ENCODE measurements around the gene NPHP1.
"Not testable (repeated sequence)": the region's sequence is repeated elsewhere in the genome, so short reads cannot be mapped to it uniquely, and the experiment has no call there.

NPHP1 gene

GRCh38 chr2:110126086-110126773, 78.6 kb downstream of the NPHP1 start:
- no peak for DNase-seq

- DNase-seq: no peak
Observed at GRCh38 chr2:110124939-110125691, 79.7 kb downstream of the NPHP1 start.

GRCh38 chr2:110124038-110124825, 80.6 kb downstream of the NPHP1 start:
- no peak for DNase-seq

- DNase-seq: no peak
Observed at GRCh38 chr2:110121592-110121991, 83.2 kb downstream of the NPHP1 start.

GRCh38 chr2:110121052-110121334, 83.8 kb downstream of the NPHP1 start:
- DNase-seq: no peak

GRCh38 chr2:110120171-110121051, 84.4 kb downstream of the NPHP1 start:
- no peak for DNase-seq

- no peak for DNase-seq
Observed at GRCh38 chr2:110116033-110116710, 88.6 kb downstream of the NPHP1 start.

GRCh38 chr2:110115291-110116032, 89.4 kb downstream of the NPHP1 start, which contains the start of gene MALL:
MALL (minus strand) TSS chr2:110115822; CDS start chr2:110115792, 30 bp downstream.
- DNase-seq: no peak

GRCh38 chr2:110114831-110115255, 90.0 kb downstream of the NPHP1 start:
- DNase-seq: no peak

- DNase-seq: no peak
Observed at GRCh38 chr2:110113961-110114591, 90.7 kb downstream of the NPHP1 start.

- DNase-seq: not testable (repeated sequence)
Observed at GRCh38 chr2:110108291-110108690, 96.5 kb downstream of the NPHP1 start.

GRCh38 chr2:110107092-110108079, 97.4 kb downstream of the NPHP1 start:
- no peak for DNase-seq

GRCh38 chr2:110106642-110107041, 98.2 kb downstream of the NPHP1 start:
- no peak for DNase-seq

- no peak for DNase-seq
Observed at GRCh38 chr2:110105608-110106467, 99.0 kb downstream of the NPHP1 start.

- DNase-seq: no peak
Observed at GRCh38 chr2:110105183-110105582, 99.6 kb downstream of the NPHP1 start.

- no peak for DNase-seq
Observed at GRCh38 chr2:110104025-110104771, 100.6 kb downstream of the NPHP1 start.

- no peak for DNase-seq
Observed at GRCh38 chr2:110103061-110103961, 101.5 kb downstream of the NPHP1 start.

Data from activated CD4-positive, alpha-beta T cell treated with anti-CD3 and anti-CD28 coated beads, Interleukin-2, amount 50 U/mL, for 1 hour (primary cell).